HG02852 (cell line): ENCODE results near the gene HSD17B14.

Experiments
- ATAC-seq: cut with Tn5 transposase; IDR thresholded peaks from one replicate; pipeline ENCODE4 v1.9.1; 2021; ENCODE audit warnings: mild to moderate bottlenecking, moderate library complexity; ENCODE audit not compliant: unreplicated experiment

HSD17B14 gene

GRCh38 chr19:48830965-48831364, 5.3 kb downstream of the HSD17B14 start:
- no peak for ATAC-seq

GRCh38 chr19:48830088-48830487, 6.2 kb downstream of the HSD17B14 start:
- ATAC-seq, result no peak

- ATAC-seq, result no peak
These were observed 9.7 kb downstream of the HSD17B14 start for GRCh38 chr19:48826606-48827020.

GRCh38 chr19:48822514-48822913, 13.8 kb downstream of the HSD17B14 start:
- ATAC-seq, result no peak

GRCh38 chr19:48821633-48822032, 14.7 kb downstream of the HSD17B14 start:
- ATAC-seq, result no peak

- ATAC-seq, result no peak
These were observed 16.9 kb downstream of the HSD17B14 start for GRCh38 chr19:48819366-48819816.

GRCh38 chr19:48818234-48818820, 18.0 kb downstream of the HSD17B14 start:
- ATAC-seq, result no peak

GRCh38 chr19:48817585-48818124, 18.6 kb downstream of the HSD17B14 start:
- ATAC-seq, result no peak

- ATAC-seq, result no peak
These were observed 20.3 kb downstream of the HSD17B14 start for GRCh38 chr19:48815870-48816501.

GRCh38 chr19:48814895-48815294, 21.4 kb downstream of the HSD17B14 start:
- no peak for ATAC-seq

- ATAC-seq, result no peak
These were observed 23.0 kb downstream of the HSD17B14 start for GRCh38 chr19:48813123-48813913.

- peak; percentile 63 for ATAC-seq
These were observed 24.0 kb downstream of the HSD17B14 start for GRCh38 chr19:48812094-48812929.

GRCh38 chr19:48810151-48810550, 26.1 kb downstream of the HSD17B14 start:
- ATAC-seq, result no peak

GRCh38 chr19:48807590-48808308, 28.5 kb downstream of the HSD17B14 start:
- no peak for ATAC-seq

GRCh38 chr19:48806818-48807589, 29.3 kb downstream of the HSD17B14 start:
- ATAC-seq, result no peak

- no peak for ATAC-seq
These were observed 29.8 kb downstream of the HSD17B14 start for GRCh38 chr19:48806518-48806817.

- ATAC-seq, result no peak
These were observed 30.8 kb downstream of the HSD17B14 start for GRCh38 chr19:48805452-48805851.

GRCh38 chr19:48804496-48804895, 31.8 kb downstream of the HSD17B14 start:
- no peak for ATAC-seq

GRCh38 chr19:48802623-48803022, 33.7 kb downstream of the HSD17B14 start:
- ATAC-seq, result no peak
